Keratinocyte (primary cell): ENCODE results near the gene MTX2. TPM values are rescaled to one million over a fixed set of nuclear protein-coding genes. Genes with fewer than 3 reads are reported as not detected.

Source experiments
- DNase-seq: peaks from one replicate; pipeline ENCODE4 v3.0.0-alpha.2; 2011; ENCODE audit warnings: low read depth, missing footprints, low spot score
- FAIRE-seq: peaks from 2 replicates; lab custom pipeline; 2011; peaks lifted over from hg19 to GRCh38; lab: Jason Lieb, UNC
- H2AFZ ChIP-seq: 2 replicates; pipeline ENCODE4 v1.6.0; 2012; ENCODE audit warnings: low read length, control low read depth, inconsistent platforms; ENCODE audit not compliant: control insufficient read depth
- H3K27ac ChIP-seq: 2 replicates; pipeline ENCODE4 v1.5.1; 2011; ENCODE audit warnings: low read length; ENCODE audit not compliant: control insufficient read depth, insufficient read depth
- H3K27me3 ChIP-seq: 3 replicates; pipeline ENCODE4 v1.6.0; 2011; ENCODE audit warnings: low read length; ENCODE audit not compliant: control insufficient read depth, insufficient read depth; ENCODE audit errors: extremely low read depth
- H3K36me3 ChIP-seq, 2 experiments: 2 replicates in 1 of 2; 3 replicates in 1 of 2; pipeline ENCODE4 v1.5.1; 2011; ENCODE audit warnings: low read length in 2 of 2, mild to moderate bottlenecking in 1 of 2; ENCODE audit not compliant: control insufficient read depth in 2 of 2, insufficient read depth in 2 of 2; ENCODE audit errors: extremely low read depth in 1 of 2
- H3K4me1 ChIP-seq: 3 replicates; pipeline ENCODE4 v1.5.1; 2011; ENCODE audit warnings: low read length; ENCODE audit not compliant: control insufficient read depth, insufficient read depth; ENCODE audit errors: extremely low read depth
- H3K4me2 ChIP-seq: 3 replicates; pipeline ENCODE4 v1.6.0; 2011; ENCODE audit warnings: low read depth, low read length; ENCODE audit not compliant: control insufficient read depth, insufficient read depth; ENCODE audit errors: extremely low read depth
- H3K4me3 ChIP-seq, 3 experiments: fragments of 200-600 bp in 1 of 3; sonication (generic) in 1 of 3; 2 replicates in 2 of 3; 3 replicates in 1 of 3; pipeline ENCODE4 v1.5.1; 2011 to 2016; ENCODE audit warnings: low read length in 3 of 3, mild to moderate bottlenecking in 3 of 3, control low read depth in 2 of 3, inconsistent platforms in 1 of 3, low read depth in 1 of 3, mixed read lengths in 1 of 3, mixed run types in 1 of 3, moderate library complexity in 1 of 3; ENCODE audit not compliant: control insufficient read depth in 2 of 3, insufficient read depth in 2 of 3; ENCODE audit errors: extremely low read depth in 1 of 3
- H3K79me2 ChIP-seq: 2 replicates; pipeline ENCODE4 v1.6.0; 2012; ENCODE audit warnings: low read length; ENCODE audit not compliant: control insufficient read depth, insufficient read depth
- H3K9ac ChIP-seq: 3 replicates; pipeline ENCODE4 v1.6.0; 2011; ENCODE audit warnings: low read length; ENCODE audit not compliant: control insufficient read depth, insufficient read depth; ENCODE audit errors: extremely low read depth
- H3K9me1 ChIP-seq: 3 replicates; pipeline ENCODE4 v1.6.0; 2011; ENCODE audit warnings: low read length; ENCODE audit not compliant: control insufficient read depth, insufficient read depth; ENCODE audit errors: extremely low read depth
- H3K9me3 ChIP-seq: 2 replicates; pipeline ENCODE4 v1.5.1; 2012; ENCODE audit warnings: low read depth, low read length; ENCODE audit not compliant: control insufficient read depth
- H4K20me1 ChIP-seq: 3 replicates; pipeline ENCODE4 v1.6.0; 2011; ENCODE audit warnings: low read length; ENCODE audit not compliant: control insufficient read depth, insufficient read depth; ENCODE audit errors: extremely low read depth
- CTCF ChIP-seq, 3 experiments: IDR thresholded peaks in 1 of 3; conservative IDR thresholded peaks in 1 of 3; optimal IDR thresholded peaks in 1 of 3; 2 replicates in 2 of 3; 3 replicates in 1 of 3; pipeline versions ENCODE3 to v1.5.1; 2011; ENCODE audit warnings: low read length in 3 of 3, mild to moderate bottlenecking in 3 of 3, moderate library complexity in 2 of 3, control low read depth in 1 of 3, inconsistent platforms in 1 of 3; ENCODE audit not compliant: insufficient read depth in 2 of 3; ENCODE audit errors: extremely low read depth in 1 of 3
- EZH2 ChIP-seq: IDR thresholded peaks from one replicate; pipeline ENCODE4 v1.6.1; 2012; ENCODE audit warnings: inconsistent platforms, mild to moderate bottlenecking, low read length, moderate library complexity
- dilution Hi-C: fragments of 300-500 bp; cut with MboI; formaldehyde crosslinking; loops from one replicate; pipeline ENCODE4 v1.7.0; 2020; ENCODE audit warnings: low sequenced_read_pairs; ENCODE audit not compliant: extremely low pct_ligation_motif_present
- polyA plus RNA-seq, 5 experiments: library from polyadenylated mRNA; depleted of rRNA in 3 of 5; stranded (reverse) in 3 of 5; stranded (forward) in 1 of 5; unstranded in 1 of 5; fragments of >200 nt; gene quantifications; 1 replicate in 1 of 5; 2 replicates in 3 of 5; 3 replicates in 1 of 5; pipeline versions ENCODE4 v1.2.1 to v1.2.3, GENCODE V29; 2011 to 2012; ENCODE audit warnings: missing spikeins in 2 of 5, low read depth in 1 of 5, low replicate concordance in 1 of 5

The MTX2 gene
- polyA plus RNA-seq, 1 donor (not counting 4 experiments of a cell fraction or from before 2014, with no cell fraction given): 60.3 TPM

- Histone ChIP-seq H3K9ac (no peak overlapping the region), H3K9me3 (no peaks in the 10 kb centered on the region), H4K20me1 (no peaks in the 10 kb centered on the region), H3K27ac (no peak overlapping the region), H3K79me2 (no peaks in the 10 kb centered on the region), H3K4me1 (no peaks in the 10 kb centered on the region), H3K4me2 (no peak overlapping the region), H3K27me3 (no peaks in the 10 kb centered on the region), H3K9me1 (no peaks in the 10 kb centered on the region), H3K36me3 (no peaks in the 10 kb centered on the region), H2AFZ (no peak overlapping the region), H3K4me3 (no peak overlapping the region)
- dilution Hi-C loops: no loop called here
- TF ChIP-seq CTCF (optimal IDR thresholded peaks at IDR 0.05 in 1 of 3, IDR thresholded peaks at IDR 0.05 in 1 of 3, conservative IDR thresholded peaks at IDR 0.05 in 1 of 3; ENCODE audit: extremely low read depth in 1 of 3, insufficient read depth in 2 of 3, low read length in 3 of 3) (no peak), EZH2 (no peak)
- FAIRE-seq (no peak), DNase-seq (no peak)
Measured at GRCh38 chr2:176237456-176237855, 31.8 kb upstream of the MTX2 start.

DNA sequence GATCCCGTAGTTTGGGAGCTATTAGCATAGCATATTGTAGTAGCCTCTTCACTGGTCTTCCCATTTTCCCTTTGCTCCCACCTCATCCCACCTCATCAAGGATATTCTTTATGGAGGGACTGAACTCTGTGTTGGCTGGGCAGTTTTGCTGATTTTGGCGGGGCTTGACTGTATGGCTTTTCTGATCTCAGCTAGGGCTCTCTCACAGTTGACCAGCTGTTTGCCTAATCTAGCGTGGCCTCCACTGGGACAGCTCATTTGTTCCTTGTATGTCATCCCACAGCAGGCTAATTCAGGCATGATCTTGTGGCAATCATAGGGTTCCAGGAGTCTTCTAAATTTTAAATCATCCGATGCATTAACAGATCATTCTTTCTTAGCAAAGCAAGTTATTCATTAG, 30.2 kb upstream of the MTX2 start:
- TF ChIP-seq EZH2 (no peak), CTCF (optimal IDR thresholded peaks at IDR 0.05 in 1 of 3, IDR thresholded peaks at IDR 0.05 in 1 of 3, conservative IDR thresholded peaks at IDR 0.05 in 1 of 3; ENCODE audit: extremely low read depth in 1 of 3, insufficient read depth in 2 of 3, low read length in 3 of 3) (no peak)
- Histone ChIP-seq H3K79me2 (no peaks in the 10 kb centered on the region), H3K36me3 (no peaks in the 10 kb centered on the region), H3K4me3 (no peak overlapping the region), H4K20me1 (no peaks in the 10 kb centered on the region), H3K9me1 (no peaks in the 10 kb centered on the region), H3K4me2 (no peak overlapping the region), H2AFZ (no peak overlapping the region), H3K27ac (no peak overlapping the region), H3K9me3 (no peaks in the 10 kb centered on the region), H3K9ac (no peak overlapping the region), H3K4me1 (no peaks in the 10 kb centered on the region), H3K27me3 (no peaks in the 10 kb centered on the region)
- DNase-seq (no peak), FAIRE-seq (no peak)
- dilution Hi-C loops: no loop called here
